K562 (cell line): ENCODE measurements around the gene SCIN. TPM values are rescaled to one million over a fixed set of nuclear protein-coding genes. Genes with fewer than 3 reads are reported as not detected.

Source experiments
- ATAC-seq: fragments of 200-7000 bp; cut with Tn5 transposase; 3 replicates; pipeline ENCODE4 v1.9.1; 2020; ENCODE audit warnings: moderate library complexity
- BruUV-seq: library from RNA; stranded (reverse); fragments of 400-500 nt; replicated peaks from 2 replicates; lab custom pipeline; 2021; lab: Mats Ljungman, UMichigan
- CTCF ChIA-PET: fragments of 300-600 bp; formaldehyde crosslinking; extraction: SDS; loops from one replicate; lab custom pipeline; 2021; ENCODE audit warnings: low intra/inter-chr PET ratio; lab: Yijun Ruan, JAX
- POLR2A ChIA-PET: fragments of 300-600, 350-650 bp; sonication (Branson Sonifier 250); formaldehyde crosslinking; extraction: SDS; loops from one replicate; lab custom pipeline; 2021; ENCODE audit warnings: antibody characterized with exemption, inconsistent platforms; lab: Yijun Ruan, JAX
- DNase-seq, 4 experiments: peaks; one replicate each; pipeline versions ENCODE4 v3.0.0 to v3.0.0-alpha.2; 2011 to 2018; ENCODE audit warnings: low spot score in 3 of 4, mixed read lengths in 3 of 4; ENCODE audit errors: extremely low read depth in 1 of 4
- FAIRE-seq: peaks from 2 replicates; lab custom pipeline; 2011; peaks lifted over from hg19 to GRCh38; lab: Jason Lieb, UNC
- H2AFZ ChIP-seq: 2 replicates; pipeline ENCODE4 v1.6.0; 2011; ENCODE audit warnings: low read depth, low read length, control low read depth, inconsistent platforms
- H3K27ac ChIP-seq: fragments of 200-600 bp; 3 replicates; pipeline ENCODE4 v1.8.0; 2011; ENCODE audit warnings: low read depth, mild to moderate bottlenecking, control low read depth, inconsistent platforms, low read length, moderate library complexity, mixed read lengths; ENCODE audit errors: extremely low read depth
- H3K27me3 ChIP-seq, 2 experiments: fragments of 300-600 bp in 1 of 2; 2 replicates in 1 of 2; 3 replicates in 1 of 2; pipeline versions ENCODE4 v1.6.0 to v1.8.0; 2011; ENCODE audit warnings: inconsistent platforms in 2 of 2, low read length in 2 of 2, mild to moderate bottlenecking in 1 of 2, mixed read lengths in 1 of 2, moderate library complexity in 1 of 2; ENCODE audit not compliant: control insufficient read depth in 2 of 2, insufficient read depth in 2 of 2
- H3K36me3 ChIP-seq: fragments of 300-600 bp; 3 replicates; pipeline ENCODE4 v1.8.0; 2011; ENCODE audit warnings: mild to moderate bottlenecking, low read length, inconsistent platforms; ENCODE audit not compliant: control insufficient read depth, insufficient read depth
- H3K4me1 ChIP-seq, 2 experiments: fragments of 200-600 bp in 1 of 2; replicated peaks in 1 of 2; 2 replicates in 1 of 2; 3 replicates in 1 of 2; pipeline versions ENCODE4 v1.5.1 to v1.8.0; 2011; ENCODE audit warnings: inconsistent platforms in 2 of 2, low read length in 2 of 2, mild to moderate bottlenecking in 1 of 2, mixed read lengths in 1 of 2, moderate library complexity in 1 of 2; ENCODE audit not compliant: control insufficient read depth in 2 of 2, insufficient read depth in 2 of 2
- H3K4me2 ChIP-seq: 2 replicates; pipeline ENCODE4 v1.6.1; 2011; ENCODE audit warnings: low read length, control low read depth, inconsistent platforms, mixed read lengths; ENCODE audit not compliant: insufficient read depth
- H3K4me3 ChIP-seq: fragments of 200-600 bp; sonication (generic), shearing (Covaris generic); 2 replicates; pipeline ENCODE4 v1.5.1; 2016; ENCODE audit warnings: control low read depth, inconsistent platforms
- H3K79me2 ChIP-seq: fragments of 200-600 bp; 3 replicates; pipeline ENCODE4 v1.8.0; 2011; ENCODE audit warnings: low read length, inconsistent platforms; ENCODE audit not compliant: control insufficient read depth, insufficient read depth
- H3K9ac ChIP-seq, 2 experiments: 2 replicates each; pipeline versions ENCODE4 v1.6.0 to v1.6.1; 2011; ENCODE audit warnings: low read depth in 2 of 2, low read length in 2 of 2, control low read depth in 1 of 2, inconsistent platforms in 1 of 2, mild to moderate bottlenecking in 1 of 2, mixed read lengths in 1 of 2; ENCODE audit not compliant: insufficient read depth in 1 of 2
- H3K9me1 ChIP-seq: one replicate; pipeline ENCODE4 v1.6.0; 2011; ENCODE audit warnings: inconsistent platforms, mild to moderate bottlenecking, low read length, moderate library complexity; ENCODE audit not compliant: control insufficient read depth, insufficient read depth
- H3K9me3 ChIP-seq: replicated peaks from 2 replicates; pipeline ENCODE4 v1.5.1; 2011; ENCODE audit warnings: low read depth, low read length, inconsistent platforms; ENCODE audit not compliant: control insufficient read depth, insufficient read depth
- H4K20me1 ChIP-seq: replicated peaks from 2 replicates; pipeline ENCODE4 v1.6.1; 2011; ENCODE audit warnings: low read length, inconsistent platforms, mixed read lengths; ENCODE audit not compliant: control insufficient read depth, insufficient read depth
- BACH1 ChIP-seq: fragments of 200-800 bp; sonication (Bioruptor generic); IDR thresholded peaks from 2 replicates; pipeline ENCODE4 v1.6.1; 2016; ENCODE audit warnings: missing genetic modification characterization, missing compliant biosample characterization
- ELF1 ChIP-seq: fragments of 200-800 bp; sonication (Bioruptor generic); IDR thresholded peaks from 2 replicates; pipeline ENCODE4 v1.6.1; 2016; ENCODE audit warnings: missing genetic modification characterization, missing compliant biosample characterization
- ERF ChIP-seq: fragments of 450-650 bp; formaldehyde crosslinking; IDR thresholded peaks from 2 replicates; pipeline ENCODE4 v1.4.0; 2020; ENCODE audit warnings: mild to moderate bottlenecking, mixed read lengths
- FOXP4 ChIP-seq: sonication (generic); formaldehyde crosslinking; IDR thresholded peaks from 2 replicates; pipeline ENCODE4 v1.8.0; 2022; ENCODE audit warnings: mild to moderate bottlenecking, missing genetic modification reagents, borderline replicate concordance
- MEIS2 ChIP-seq: fragments of 450-650 bp; IDR thresholded peaks from 2 replicates; pipeline ENCODE4 v1.6.1; 2014; ENCODE audit warnings: mild to moderate bottlenecking; ENCODE audit not compliant: partially characterized antibody
- POLR2A ChIP-seq: fragments of 450-650 bp; conservative IDR thresholded peaks from 2 replicates; pipeline ENCODE4 v1.6.1; 2016
- POLR2G ChIP-seq: fragments of 200-400 bp; formaldehyde crosslinking; IDR thresholded peaks from 2 replicates; pipeline ENCODE4 v1.6.1; 2017; ENCODE audit warnings: low read depth, mild to moderate bottlenecking, antibody characterized with exemption, low read length, moderate library complexity
- RBM14 ChIP-seq: fragments of 200-400 bp; formaldehyde crosslinking; IDR thresholded peaks from 2 replicates; pipeline ENCODE4 v1.6.1; 2018; ENCODE audit warnings: low read depth, mild to moderate bottlenecking, low read length, moderate library complexity, borderline replicate concordance; ENCODE audit not compliant: insufficient read depth
- RBM22 ChIP-seq: fragments of 200-400 bp; formaldehyde crosslinking; IDR thresholded peaks from 2 replicates; pipeline ENCODE4 v1.6.1; 2018; ENCODE audit warnings: low read length, low read depth; ENCODE audit not compliant: poor library complexity, severe bottlenecking
- RUNX1 ChIP-seq: sonication (generic); IDR thresholded peaks from 2 replicates; pipeline ENCODE4 v1.6.1; 2016; ENCODE audit warnings: antibody characterized with exemption, low read depth
- SRSF3 ChIP-seq: fragments of 200-400 bp; formaldehyde crosslinking; IDR thresholded peaks from 2 replicates; pipeline ENCODE4 v1.6.1; 2016; ENCODE audit warnings: mild to moderate bottlenecking, low read length, moderate library complexity; ENCODE audit not compliant: insufficient read depth
- TCFL5 ChIP-seq: fragments of 250-450 bp; sonication (Bioruptor Pico); conservative IDR thresholded peaks from 2 replicates; pipeline ENCODE4 v1.6.1; 2021; ENCODE audit warnings: mild to moderate bottlenecking, moderate library complexity, matching md5 sums
- TFAM ChIP-seq: fragments of 250-450 bp; sonication (Bioruptor Pico); conservative IDR thresholded peaks from 2 replicates; pipeline ENCODE4 v1.5.0; 2021; ENCODE audit warnings: mild to moderate bottlenecking, moderate library complexity
- ZNF232 ChIP-seq: sonication (generic); formaldehyde crosslinking; IDR thresholded peaks from 2 replicates; pipeline ENCODE4 v1.8.0; 2022; ENCODE audit warnings: mild to moderate bottlenecking, missing genetic modification reagents
- ZNF316 ChIP-seq: fragments of 450-650 bp; IDR thresholded peaks from 2 replicates; pipeline ENCODE4 v1.6.1; 2016
- ZNF699 ChIP-seq: fragments of 250-450 bp; sonication (Bioruptor Pico); IDR thresholded peaks from 2 replicates; pipeline ENCODE4 v1.8.0; 2021; ENCODE audit warnings: mild to moderate bottlenecking, moderate library complexity; ENCODE audit not compliant: insufficient replicate concordance
- WGBS: fragments of 100-300 bp; shearing (Covaris generic); methylation state at CpG from one replicate; pipeline ENCODE4 v1.1.6; 2016; ENCODE audit warnings: low coverage, mixed read lengths; ENCODE audit not compliant: insufficient coverage; ENCODE audit errors: missing lambda C conversion rate; 5-methylcytosine and 5-hydroxymethylcytosine counted together
- in situ Hi-C: fragments of 300-500 bp; cut with MboI; formaldehyde crosslinking; loops from 4 replicates; pipeline ENCODE4 v1.15.0; 2018; ENCODE audit warnings: inconsistent platforms, mixed read lengths
- intact Hi-C: fragments of 100-400 bp; cut with micrococcal nuclease; formaldehyde crosslinking; loops from 2 replicates; pipeline ENCODE4 v1.14.2; 2022
- polyA plus RNA-seq, 8 experiments: library from polyadenylated mRNA; depleted of rRNA in 4 of 8; stranded (reverse) in 5 of 8; unstranded in 3 of 8; fragments of >200 nt; fragmentation: Nextera tagmentation in 2 of 8; fragmentation: Illumina TruSeq in 1 of 8; extraction: Ambion mirVana in 2 of 8; extraction: Trizol in 1 of 8; gene quantifications; 2 replicates each; pipeline versions ENCODE4 v1.2.1 to v1.2.3, GENCODE V29; 2011 to 2014; ENCODE audit warnings: inconsistent platforms in 1 of 8, missing spikeins in 1 of 8
- total RNA-seq, 7 experiments: library from RNA; depleted of rRNA in 6 of 7; stranded (reverse); fragments of >200 nt in 6 of 7; fragmentation: Illumina TruSeq in 2 of 7; extraction: Trizol in 2 of 7; gene quantifications; 2 replicates each; pipeline versions ENCODE4 v1.2.1 to v1.2.3, GENCODE V29; 2011 to 2021; ENCODE audit warnings: low replicate concordance in 1 of 7
- TF ChIP-seq, protein P1 (sequence below): fragments of 250-450 bp; sonication (Bioruptor Pico); IDR thresholded peaks from 2 replicates; pipeline ENCODE4 v1.8.0; 2022; ENCODE audit warnings: inconsistent platforms, mild to moderate bottlenecking, moderate library complexity, borderline replicate concordance

Gene SCIN
- total and polyA plus RNA-seq, 9 of the 15 experiments (the other 6 are each of a cell fraction or from before 2014, with no cell fraction given), result 0.67 to 18.2 (median 10.6) TPM

DNA sequence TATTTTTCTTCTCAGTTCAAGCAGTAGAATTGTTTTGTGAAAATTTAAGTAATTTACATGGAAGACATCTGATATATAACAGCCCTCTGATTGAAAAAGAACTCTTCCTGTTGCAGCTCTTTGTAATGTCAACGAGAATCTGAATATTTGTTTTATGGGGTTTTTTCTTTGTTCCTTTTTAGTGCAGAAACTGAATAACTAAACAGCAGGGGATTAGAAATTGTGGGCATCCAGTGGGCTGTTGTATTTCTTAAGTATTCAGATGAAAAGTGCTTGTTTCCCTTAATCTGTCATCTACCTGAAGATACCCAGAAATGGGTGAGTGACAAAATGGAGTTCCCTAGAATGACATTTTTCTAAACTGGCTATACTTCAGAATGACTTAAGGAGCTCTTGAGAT, 124.3 kb downstream of the SCIN start:
- intact Hi-C loops (no loop called here), in situ Hi-C loops (no loop called here)
- ATAC-seq (no peak), DNase-seq (no peak), FAIRE-seq (no peak)
- TF ChIP-seq RBM22 (peak; percentile 29), ELF1 (tag) (no peak), BACH1 (tag) (no peak), SRSF3 (no peak), ZNF232 (CRISPR knock-in tag) (no peak), ZNF316 (no peak), TFAM (CRISPR knock-in tag) (no peak), MEIS2 (no peak), RBM14 (no peak), ZNF699 (CRISPR knock-in tag) (no peak), POLR2A (no peak; the same call in 1 of the 2 replicates), FOXP4 (no peak), ERF (CRISPR knock-in tag) (no peak), RUNX1 (no peak), POLR2G (0 out of 2 replicates have a peak, but pooled peaks have one; percentile 9), TCFL5 (no peak)
- TF ChIP-seq, protein P1, sequence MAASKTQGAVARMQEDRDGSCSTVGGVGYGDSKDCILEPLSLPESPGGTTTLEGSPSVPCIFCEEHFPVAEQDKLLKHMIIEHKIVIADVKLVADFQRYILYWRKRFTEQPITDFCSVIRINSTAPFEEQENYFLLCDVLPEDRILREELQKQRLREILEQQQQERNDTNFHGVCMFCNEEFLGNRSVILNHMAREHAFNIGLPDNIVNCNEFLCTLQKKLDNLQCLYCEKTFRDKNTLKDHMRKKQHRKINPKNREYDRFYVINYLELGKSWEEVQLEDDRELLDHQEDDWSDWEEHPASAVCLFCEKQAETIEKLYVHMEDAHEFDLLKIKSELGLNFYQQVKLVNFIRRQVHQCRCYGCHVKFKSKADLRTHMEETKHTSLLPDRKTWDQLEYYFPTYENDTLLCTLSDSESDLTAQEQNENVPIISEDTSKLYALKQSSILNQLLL (CRISPR knock-in tag), result no peak
- Histone ChIP-seq H3K4me2 (no peak overlapping the region), H3K79me2 (peaks cover 73% of the 10 kb centered on the region), H3K9me1 (no peaks in the 10 kb centered on the region), H3K9ac (no peak overlapping the region), H3K27ac (no peak overlapping the region; the same call in 2 of the 3 replicates), H3K9me3 (peaks cover 4% of the 10 kb centered on the region; the same call in 1 of the 2 replicates), H3K27me3 (no peaks in the 10 kb centered on the region), H3K4me3 (no peak overlapping the region), H2AFZ (no peak overlapping the region), H3K36me3 (peaks cover 45% of the 10 kb centered on the region), H4K20me1 (peaks cover 24% of the 10 kb centered on the region), H3K4me1 (peaks cover 0 to 2% of the 10 kb centered on the region in 2 experiments; a peak in 2 of 5 replicates)
- CTCF ChIA-PET, result no interaction called here
- POLR2A ChIA-PET, result interaction anchor here (0.8 to 2.9 kb wide), 2 partner anchors 8 to 12 kb away, joined by 3 to 13 read pairs; partner anchors contain the start of gene ARL4A
- 60% methylated on average over 1 of the region's 1 CpG for WGBS
- BruUV-seq, result TSS peak; percentile 0
